Sigmoid colon (tissue), 7 donors: ENCODE data around the gene YTHDF1. TPM values are rescaled to one million over a fixed set of nuclear protein-coding genes. Genes with fewer than 3 reads are reported as not detected.

Experiments used
- DNase-seq: peaks from one replicate; pipeline ENCODE4 v3.0.0-alpha.2; 2019
- H3K27ac ChIP-seq, 4 donors: fragments of 200-600 bp; sonication (generic); one replicate each; pipeline ENCODE4 v1.5.1; 2016 to 2019; ENCODE audit warnings: mild to moderate bottlenecking in 1 of 4
- H3K27me3 ChIP-seq, 3 donors: fragments of 200-600 bp; sonication (generic); one replicate each; pipeline ENCODE4 v1.5.1; 2019; ENCODE audit warnings: mild to moderate bottlenecking in 1 of 3
- H3K36me3 ChIP-seq, 4 donors: fragments of 200-600 bp; sonication (generic); one replicate each; pipeline ENCODE4 v1.5.1; 2016 to 2019
- H3K4me1 ChIP-seq, 4 donors: fragments of 200-600 bp; sonication (generic); one replicate each; pipeline ENCODE4 v1.5.1; 2017 to 2019
- H3K4me3 ChIP-seq, 4 donors: fragments of 200-600 bp; sonication (generic); one replicate each; pipeline ENCODE4 v1.5.1; 2017 to 2019; ENCODE audit warnings: mild to moderate bottlenecking in 2 of 4, moderate library complexity in 1 of 4
- H3K9me3 ChIP-seq, 4 donors: fragments of 200-600 bp in 3 of 4; sonication (generic) in 3 of 4; one replicate each; pipeline versions ENCODE4 v1.5.1 to v1.6.1; 2013 to 2019
- CTCF ChIP-seq, 4 experiments: fragments of 450-650 bp in 3 of 4; fragments of 200-600 bp in 1 of 4; IDR thresholded peaks; one replicate each; pipeline ENCODE4 v1.5.1; 2016 to 2019; ENCODE audit warnings: antibody characterized with exemption in 4 of 4, mild to moderate bottlenecking in 3 of 4, moderate library complexity in 2 of 4
- EP300 ChIP-seq, 4 donors: sonication (generic); formaldehyde crosslinking; IDR thresholded peaks; one replicate each; pipeline ENCODE4 v1.6.1; 2017; ENCODE audit warnings: antibody characterized with exemption in 4 of 4
- POLR2A ChIP-seq, 2 donors: fragments of 450-650 bp; IDR thresholded peaks; one replicate each; pipeline ENCODE4 v1.6.1; 2016; ENCODE audit warnings: antibody characterized with exemption in 2 of 2, mild to moderate bottlenecking in 2 of 2, moderate library complexity in 2 of 2
- POLR2AphosphoS5 ChIP-seq, 4 donors: sonication (generic); formaldehyde crosslinking; IDR thresholded peaks; one replicate each; pipeline ENCODE4 v1.6.1; 2017; ENCODE audit warnings: antibody characterized with exemption in 4 of 4
- WGBS, 2 donors: extraction: QIAGEN DNeasy Blood & Tissue Kit; methylation state at CpG; one replicate each; pipeline ENCODE4 v1.1.7; 2013; 5-methylcytosine and 5-hydroxymethylcytosine counted together
- intact Hi-C: fragments of 100-400 bp; cut with DNase I; formaldehyde crosslinking; loops from one replicate; pipeline ENCODE4 v1.15.1; 2023
- polyA plus RNA-seq, 3 donors: library from polyadenylated mRNA; stranded (reverse); fragments of 200-250 nt; gene quantifications; one replicate each; pipeline ENCODE4 v1.2.3, GENCODE V29; 2013
- total RNA-seq, 4 donors: library from RNA; depleted of rRNA; stranded (reverse); fragments of >200 nt; gene quantifications; one replicate each; pipeline ENCODE4 v1.1.0, GENCODE V29; 2016
- donor health status: healthy with polysubstance abuse.
- donor health status: Bipolar disorder and iron deficiency.
- donor health status: healthy.

Gene YTHDF1
- total and polyA plus RNA-seq, 7 donors = 15.3 to 25.0 (median 22.4) TPM

GRCh38 chr20:63194797-63195173 is 21.1 kb downstream of the YTHDF1 start:
- Histone ChIP-seq H3K4me1 (peaks cover 0 to 30% (median 25%) of the 10 kb centered on the region in 4 donors), H3K36me3 (peaks cover 0 to 24% (median 5%) of the 10 kb centered on the region in 4 donors), H3K9me3 (no peaks in the 10 kb centered on the region), H3K27me3 (no peaks in the 10 kb centered on the region), H3K27ac (no peak overlapping the region), H3K4me3 (no peak overlapping the region)
- intact Hi-C loops = no loop called here
- TF ChIP-seq EP300 (IDR thresholded peaks at IDR 0.05) (no peak), CTCF (IDR thresholded peaks at IDR 0.05) (no peak), POLR2A (IDR thresholded peaks at IDR 0.05) (no peak), POLR2AphosphoS5 (IDR thresholded peaks at IDR 0.05) (no peak)
- DNase-seq = no peak
- WGBS, 2 donors = 83 to 87% methylated on average over 4 of the region's 4 CpGs

- intact Hi-C loops = no loop called here
- Histone ChIP-seq H3K27me3 (no peaks in the 10 kb centered on the region), H3K27ac (no peak overlapping the region), H3K4me1 (peaks cover 0 to 26% (median 25%) of the 10 kb centered on the region in 4 donors), H3K36me3 (peaks cover 0 to 20% (median 5%) of the 10 kb centered on the region in 4 donors), H3K9me3 (no peaks in the 10 kb centered on the region), H3K4me3 (no peak overlapping the region)
- TF ChIP-seq POLR2AphosphoS5 (IDR thresholded peaks at IDR 0.05) (no peak), EP300 (IDR thresholded peaks at IDR 0.05) (no peak), CTCF (IDR thresholded peaks at IDR 0.05) (no peak), POLR2A (IDR thresholded peaks at IDR 0.05) (no peak)
- no peak for DNase-seq
- WGBS, 2 donors = 56 to 79% methylated on average over 14 of the region's 14 CpGs
Measured at GRCh38 chr20:63194007-63194796, 21.7 kb downstream of the YTHDF1 start.

DNA sequence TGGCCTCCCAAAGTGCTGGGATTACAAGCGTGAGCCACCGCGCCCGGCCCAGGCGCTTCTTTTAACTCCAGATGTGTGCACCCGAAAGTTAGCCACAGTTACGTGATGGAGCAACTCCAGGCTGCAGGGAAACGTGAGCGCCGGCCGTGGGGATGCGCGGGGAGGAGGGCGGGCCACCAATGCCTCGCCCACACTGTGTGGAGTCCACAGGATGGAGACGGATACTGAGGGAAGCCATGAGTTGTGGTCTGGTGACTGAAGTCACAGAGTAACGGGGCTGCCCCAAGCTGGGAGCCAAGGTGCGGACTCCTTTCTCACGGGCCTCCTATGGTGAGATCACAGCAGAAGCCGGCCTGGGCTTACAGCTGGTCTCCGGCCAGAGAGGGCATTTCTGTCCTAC is 23.2 kb downstream of the YTHDF1 start:
- intact Hi-C loops = no loop called here
- Histone ChIP-seq H3K9me3 (no peaks in the 10 kb centered on the region), H3K27ac (no peak overlapping the region), H3K27me3 (no peaks in the 10 kb centered on the region), H3K36me3 (peaks cover 0 to 20% (median 5%) of the 10 kb centered on the region in 4 donors), H3K4me3 (no peak overlapping the region), H3K4me1 (peaks cover 0 to 13% (median 12%) of the 10 kb centered on the region in 4 donors)
- 91 to 93% methylated on average over 21 of the region's 21 CpGs for WGBS, 2 donors
- DNase-seq = no peak
- TF ChIP-seq EP300 (IDR thresholded peaks at IDR 0.05) (no peak), POLR2AphosphoS5 (IDR thresholded peaks at IDR 0.05) (no peak), CTCF (IDR thresholded peaks at IDR 0.05) (no peak), POLR2A (IDR thresholded peaks at IDR 0.05) (no peak)

DNA sequence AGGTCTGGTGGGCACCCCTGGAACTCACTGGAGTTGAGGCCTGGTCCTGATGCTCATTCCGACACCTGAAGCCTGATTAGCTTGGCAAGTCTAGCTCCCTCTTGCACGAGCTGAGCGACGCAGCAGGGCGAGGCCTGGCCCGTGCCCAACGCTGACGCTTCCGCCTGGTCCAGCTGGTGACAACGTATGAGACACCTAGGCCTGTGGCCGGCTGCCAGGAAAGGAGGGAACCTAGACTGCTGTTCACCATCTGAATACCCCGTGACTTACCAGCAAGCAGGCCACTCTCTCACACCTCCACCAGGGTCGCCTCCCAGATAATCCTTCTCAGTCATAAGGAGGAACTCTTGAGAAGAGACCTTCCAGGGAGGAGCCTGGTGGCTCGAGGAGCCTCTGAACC is 24.5 kb downstream of the YTHDF1 start:
- WGBS, 2 donors = 18 to 65% methylated on average over 14 of the region's 14 CpGs
- no peaks in the 10 kb centered on the region for H3K9me3 ChIP-seq
- H3K4me1 ChIP-seq = peaks cover 0 to under 1% (median 0%) of the 10 kb centered on the region in 4 donors
- no peak for DNase-seq
- TF ChIP-seq EP300 (IDR thresholded peaks at IDR 0.05) = no peak
- no peak for TF ChIP-seq CTCF (IDR thresholded peaks at IDR 0.05)
- TF ChIP-seq POLR2A (IDR thresholded peaks at IDR 0.05) = no peak
- TF ChIP-seq POLR2AphosphoS5 (IDR thresholded peaks at IDR 0.05) = no peak
- no peak overlapping the region for H3K4me3 ChIP-seq
- intact Hi-C loops = no loop called here
- peaks cover 0 to 20% (median 5%) of the 10 kb centered on the region in 4 donors for H3K36me3 ChIP-seq
- H3K27me3 ChIP-seq = no peaks in the 10 kb centered on the region
- H3K27ac ChIP-seq = no peak overlapping the region
